ENCODE data around the gene PGRMC1. TPM values are rescaled to one million over a fixed set of nuclear protein-coding genes. Genes with fewer than 3 reads are reported as not detected.
"Not testable (repeated sequence)": the region's sequence is repeated elsewhere in the genome, so short reads cannot be mapped to it uniquely, and the experiment has no call there.

PGRMC1 gene
- total RNA-seq, 1 donor from 2014 or later: 101 TPM

GRCh38 chrX:119190091-119190681 is 45.9 kb upstream of the PGRMC1 start:
- no peaks in the 10 kb centered on the region for H3K4me1 ChIP-seq
- no peak for DNase-seq (ENCODE audit: extremely low spot score in 2 of 2)
- H3K4me3 ChIP-seq: no peak overlapping the region
- H3K27ac ChIP-seq: peak overlapping the region; percentile 16
- H3K36me3 ChIP-seq: no peaks in the 10 kb centered on the region
- TF ChIP-seq POLR2AphosphoS5 (IDR thresholded peaks at IDR 0.05; ENCODE audit: insufficient read depth in 1 of 2, low read depth in 1 of 2): no peak
- TF ChIP-seq POLR2A (IDR thresholded peaks at IDR 0.05): no peak
- no peak for TF ChIP-seq CTCF (IDR thresholded peaks at IDR 0.05)
- no peaks in the 10 kb centered on the region for H3K9me3 ChIP-seq
- intact Hi-C loops (cut with DNase I): loop anchor here (10.0 kb wide), 1 partner anchor 75 kb away; no protein-coding TSS in a partner anchor
- H3K27me3 ChIP-seq: no peaks in the 10 kb centered on the region

GRCh38 chrX:119190831-119191230 is 45.3 kb upstream of the PGRMC1 start:
- H3K4me1 ChIP-seq: no peaks in the 10 kb centered on the region
- H3K27ac ChIP-seq: no peak overlapping the region
- no peak overlapping the region for H3K4me3 ChIP-seq
- TF ChIP-seq CTCF (IDR thresholded peaks at IDR 0.05) (no peak), POLR2AphosphoS5 (IDR thresholded peaks at IDR 0.05; ENCODE audit: insufficient read depth in 1 of 2, low read depth in 1 of 2) (no peak), POLR2A (IDR thresholded peaks at IDR 0.05) (no peak)
- intact Hi-C loops (cut with DNase I): loop anchor here (10.0 kb wide), 1 partner anchor 76 kb away; no protein-coding TSS in a partner anchor
- no peaks in the 10 kb centered on the region for H3K27me3 ChIP-seq
- no peak for DNase-seq (ENCODE audit: extremely low spot score in 2 of 2)
- no peaks in the 10 kb centered on the region for H3K36me3 ChIP-seq
- H3K9me3 ChIP-seq: no peaks in the 10 kb centered on the region

GRCh38 chrX:119194621-119195020 is 41.5 kb upstream of the PGRMC1 start:
- Histone ChIP-seq H3K4me3 (no peak overlapping the region), H3K36me3 (no peaks in the 10 kb centered on the region), H3K27me3 (no peaks in the 10 kb centered on the region), H3K9me3 (no peaks in the 10 kb centered on the region), H3K27ac (no peak overlapping the region), H3K4me1 (no peaks in the 10 kb centered on the region)
- DNase-seq (ENCODE audit: extremely low spot score in 2 of 2): peak in 1 of 2 donors; percentile 34
- TF ChIP-seq POLR2AphosphoS5 (IDR thresholded peaks at IDR 0.05; ENCODE audit: insufficient read depth in 1 of 2, low read depth in 1 of 2): no peak
- no peak for TF ChIP-seq CTCF (IDR thresholded peaks at IDR 0.05)
- no peak for TF ChIP-seq POLR2A (IDR thresholded peaks at IDR 0.05)
- intact Hi-C loops (cut with DNase I): loop anchor here (10.0 kb wide), 1 partner anchor 80 kb away; no protein-coding TSS in a partner anchor

GRCh38 chrX:119201570-119201969 is 34.5 kb upstream of the PGRMC1 start:
- intact Hi-C loops (cut with DNase I): no loop called here
- no peaks in the 10 kb centered on the region for H3K9me3 ChIP-seq
- no peaks in the 10 kb centered on the region for H3K27me3 ChIP-seq
- H3K4me3 ChIP-seq: no peak overlapping the region
- H3K27ac ChIP-seq: no peak overlapping the region
- DNase-seq (ENCODE audit: extremely low spot score in 2 of 2): no peak
- H3K36me3 ChIP-seq: no peaks in the 10 kb centered on the region
- H3K4me1 ChIP-seq: no peaks in the 10 kb centered on the region
- no peak for TF ChIP-seq POLR2A (IDR thresholded peaks at IDR 0.05)
- no peak for TF ChIP-seq POLR2AphosphoS5 (IDR thresholded peaks at IDR 0.05; ENCODE audit: insufficient read depth in 1 of 2, low read depth in 1 of 2)
- TF ChIP-seq CTCF (IDR thresholded peaks at IDR 0.05): no peak

- Histone ChIP-seq H3K4me1 (no peaks in the 10 kb centered on the region), H3K36me3 (no peaks in the 10 kb centered on the region), H3K4me3 (no peak overlapping the region), H3K27ac (no peak overlapping the region), H3K9me3 (no peaks in the 10 kb centered on the region), H3K27me3 (no peaks in the 10 kb centered on the region)
- intact Hi-C loops (cut with DNase I): no loop called here
- no peak for DNase-seq (ENCODE audit: extremely low spot score in 2 of 2)
- no peak for TF ChIP-seq POLR2A (IDR thresholded peaks at IDR 0.05)
- no peak for TF ChIP-seq CTCF (IDR thresholded peaks at IDR 0.05)
- no peak for TF ChIP-seq POLR2AphosphoS5 (IDR thresholded peaks at IDR 0.05; ENCODE audit: insufficient read depth in 1 of 2, low read depth in 1 of 2)
These were observed 29.9 kb upstream of the PGRMC1 start for GRCh38 chrX:119206203-119206602.

GRCh38 chrX:119207483-119207882 is 28.6 kb upstream of the PGRMC1 start:
- H3K27ac ChIP-seq; H3K27me3 ChIP-seq; intact Hi-C loops (cut with DNase I): not testable (repeated sequence)

More at GRCh38 chrX:119207483-119207882, 28.6 kb upstream of the PGRMC1 start:
- not testable (repeated sequence) for DNase-seq (ENCODE audit: extremely low spot score in 2 of 2); H3K9me3 ChIP-seq; H3K36me3 ChIP-seq; H3K4me1 ChIP-seq; H3K4me3 ChIP-seq

All from vagina (tissue), 2 donors.